Right cardiac atrium (tissue), 5 donors: ENCODE measurements around the gene KAZN. TPM values are rescaled to one million over a fixed set of nuclear protein-coding genes. Genes with fewer than 3 reads are reported as not detected.
A peak's percentile ranks its signal among the peaks of the same experiment; 100 is the strongest.
"Not testable (repeated sequence)": the region's sequence is repeated elsewhere in the genome, so short reads cannot be mapped to it uniquely, and the experiment has no call there.

Source experiments
- ATAC-seq, 2 donors: fragments of 200-7000 bp; cut with Tn5 transposase; one replicate each; pipeline versions ENCODE4 v1.8.0 to v1.9.1; 2020; ENCODE audit warnings: moderate library complexity in 2 of 2, mild to moderate bottlenecking in 1 of 2
- DNase-seq, 3 donors: peaks; one replicate each; pipeline ENCODE4 v3.0.0-alpha.2; 2020
- H3K27ac ChIP-seq: one replicate; pipeline ENCODE4 v1.5.1; 2013; ENCODE audit warnings: mild to moderate bottlenecking, low read length, control low read depth, moderate library complexity
- H3K27me3 ChIP-seq: one replicate; pipeline ENCODE4 v1.6.1; 2013; ENCODE audit not compliant: control insufficient read depth, insufficient read depth
- H3K4me1 ChIP-seq: one replicate; pipeline ENCODE4 v1.6.1; 2013; ENCODE audit warnings: low read length; ENCODE audit not compliant: control insufficient read depth, insufficient read depth
- H3K4me3 ChIP-seq: one replicate; pipeline ENCODE4 v1.5.1; 2013; ENCODE audit warnings: low read length, control low read depth
- H3K9me3 ChIP-seq: one replicate; pipeline ENCODE4 v1.6.1; 2013; ENCODE audit warnings: low read length; ENCODE audit not compliant: control insufficient read depth
- WGBS: extraction: QIAGEN DNeasy Blood & Tissue Kit; methylation state at CpG from one replicate; pipeline ENCODE4 v1.1.7; 2013; 5-methylcytosine and 5-hydroxymethylcytosine counted together
- intact Hi-C, 4 donors: fragments of 100-400 bp; cut with DNase I; formaldehyde crosslinking; loops; one replicate each; pipeline versions ENCODE4 v1.11.0 to v1.14.0; 2022 to 2023
- polyA plus RNA-seq: library from polyadenylated mRNA; stranded (reverse); fragments of 200-250 nt; gene quantifications from one replicate; pipeline ENCODE4 v1.2.3, GENCODE V29; 2013
- total RNA-seq, 4 donors: library from RNA; stranded (reverse); fragmentation: NEBNext Ultra II Directional; extraction: Animal tissue kit (Norgen Biotek cat#: 25700); gene quantifications; one replicate each; pipeline ENCODE4 v1.2.1, GENCODE V29; 2021
- donor health status: healthy with polysubstance abuse.
- donor health status: DM: no; HTN: yes; CAD: no.
- donor health status: DM: no; HTN: no; CAD: no.
- donor health status: DM: no; HTN: yes; CAD: no; lungs with severe emphysema.
- donor health status: DM: yes; HTN: yes; CAD: no.

Gene KAZN
- total and polyA plus RNA-seq, 5 donors: 3.7 to 14.9 (median 12.7) TPM

DNA sequence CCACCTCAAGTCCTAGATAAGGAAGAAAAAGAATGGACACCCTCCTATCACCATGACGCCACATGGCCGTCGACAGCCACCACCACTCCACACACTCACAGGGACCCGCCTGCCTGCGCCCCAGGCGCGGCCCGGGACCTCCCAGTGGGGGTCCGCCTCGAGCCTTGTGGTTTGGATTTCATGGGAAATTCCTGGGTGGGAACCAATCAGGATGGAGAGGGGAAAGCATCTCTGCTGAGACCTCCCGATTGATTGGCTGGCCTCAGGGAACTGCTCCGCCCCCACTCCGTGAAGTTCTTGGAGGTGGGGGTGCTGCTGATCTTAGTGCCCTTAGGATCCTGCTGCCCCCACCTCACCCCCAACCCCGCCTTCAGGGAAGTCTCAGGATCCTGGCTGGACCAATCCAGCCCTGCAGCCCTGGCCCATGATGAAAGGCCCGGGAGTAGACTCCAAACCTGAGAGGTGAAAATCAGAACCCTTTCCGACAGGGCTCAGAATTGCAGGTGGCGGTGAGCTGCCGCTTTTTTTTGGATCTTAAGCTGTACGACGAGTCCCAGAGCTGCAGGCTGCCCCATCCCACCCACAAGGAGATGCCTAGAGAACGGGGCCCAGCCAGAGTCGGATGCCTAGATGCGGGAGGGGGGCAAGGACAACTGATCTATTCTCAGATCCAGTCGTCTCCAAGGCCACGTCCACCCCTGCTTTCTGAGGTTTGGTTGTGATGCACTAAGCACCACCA, 526.0 kb downstream of the KAZN start:
- H3K4me3 ChIP-seq: no peak overlapping the region
- DNase-seq (no peak), ATAC-seq (peak in 1 of 2 donors; percentile 10)
- no peaks in the 10 kb centered on the region for H3K27me3 ChIP-seq
- H3K4me1 ChIP-seq: no peaks in the 10 kb centered on the region
- no peak overlapping the region for H3K27ac ChIP-seq
- no peaks in the 10 kb centered on the region for H3K9me3 ChIP-seq
- intact Hi-C loops: loop anchor here in 3 of 4 donors (5.0 to 10.0 kb wide), 3 partner anchors 148 to 180 kb away; no protein-coding TSS in a partner anchor
- WGBS: 81% methylated on average over 25 of the region's 25 CpGs

GRCh38 chr1:15125101-15125745, 526.7 kb downstream of the KAZN start:
- 90% methylated on average over 7 of the region's 7 CpGs for WGBS
- H3K4me3 ChIP-seq: no peak overlapping the region
- no peaks in the 10 kb centered on the region for H3K27me3 ChIP-seq
- intact Hi-C loops: loop anchor here in 3 of 4 donors (5.0 to 10.0 kb wide), 3 partner anchors 147 to 180 kb away; no protein-coding TSS in a partner anchor
- no peaks in the 10 kb centered on the region for H3K9me3 ChIP-seq
- no peaks in the 10 kb centered on the region for H3K4me1 ChIP-seq
- no peak overlapping the region for H3K27ac ChIP-seq
- DNase-seq: no peak
- no peak for ATAC-seq

- WGBS: 73% methylated on average over 6 of the region's 6 CpGs
- intact Hi-C loops: loop anchor here (2.0 to 10.0 kb wide), 4 partner anchors 144 to 177 kb away; no protein-coding TSS in a partner anchor
- Histone ChIP-seq H3K27ac (no peak overlapping the region), H3K9me3 (no peaks in the 10 kb centered on the region), H3K4me3 (no peak overlapping the region), H3K4me1 (no peaks in the 10 kb centered on the region), H3K27me3 (no peaks in the 10 kb centered on the region)
- DNase-seq (no peak), ATAC-seq (no peak)
Measured at GRCh38 chr1:15128077-15128476, 529.6 kb downstream of the KAZN start.

GRCh38 chr1:15128520-15129313, 530.2 kb downstream of the KAZN start:
- ATAC-seq: peak; percentile 85 to 92
- 42% methylated on average over 18 of the region's 18 CpGs for WGBS

GRCh38 chr1:15129944-15130343, 531.5 kb downstream of the KAZN start:
- 82% methylated on average over 4 of the region's 4 CpGs for WGBS
- no peak for ATAC-seq
- intact Hi-C loops: loop anchor here (2.0 to 10.0 kb wide), 4 partner anchors 142 to 175 kb away; no protein-coding TSS in a partner anchor
- no peak for DNase-seq
- Histone ChIP-seq H3K27me3 (no peaks in the 10 kb centered on the region), H3K4me3 (no peak overlapping the region), H3K4me1 (no peaks in the 10 kb centered on the region), H3K9me3 (no peaks in the 10 kb centered on the region), H3K27ac (no peak overlapping the region)

More at GRCh38 chr1:15128520-15129313, 530.2 kb downstream of the KAZN start:
- intact Hi-C loops: loop anchor here (2.0 to 10.0 kb wide), 4 partner anchors 144 to 176 kb away; no protein-coding TSS in a partner anchor
- no peaks in the 10 kb centered on the region for H3K27me3 ChIP-seq
- no peaks in the 10 kb centered on the region for H3K4me1 ChIP-seq
- no peaks in the 10 kb centered on the region for H3K9me3 ChIP-seq
- no peak overlapping the region for H3K4me3 ChIP-seq
- no peak overlapping the region for H3K27ac ChIP-seq
- DNase-seq: peak; percentile 44 to 86 (median 80)

DNA sequence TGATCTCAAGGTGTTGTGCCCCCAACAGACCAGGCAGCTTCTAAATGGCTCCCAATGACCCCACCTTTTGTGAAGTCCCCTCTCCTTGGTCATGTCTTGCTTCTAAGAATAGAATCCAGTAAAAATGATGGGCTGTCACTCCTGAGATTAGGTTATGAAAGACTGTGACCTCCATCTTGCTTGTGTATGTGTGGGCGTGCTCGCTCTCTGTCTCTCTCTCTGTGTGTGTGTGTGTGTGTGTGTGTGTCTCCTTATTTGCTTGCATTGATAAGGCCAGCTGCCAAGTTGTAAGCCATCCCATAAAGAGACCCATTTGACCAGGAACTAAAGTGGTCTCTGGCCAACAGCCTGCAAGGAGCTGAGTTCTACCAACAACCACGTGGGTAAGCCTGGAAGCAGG, 532.1 kb downstream of the KAZN start:
- no peaks in the 10 kb centered on the region for H3K27me3 ChIP-seq
- no peaks in the 10 kb centered on the region for H3K4me1 ChIP-seq
- H3K27ac ChIP-seq: no peak overlapping the region
- H3K4me3 ChIP-seq: no peak overlapping the region
- 87% methylated on average over 3 of the region's 3 CpGs for WGBS
- intact Hi-C loops: loop anchor here in 1 of 4 donors (5.0 kb wide), 1 partner anchor 142 kb away; no protein-coding TSS in a partner anchor
- no peaks in the 10 kb centered on the region for H3K9me3 ChIP-seq
- DNase-seq (no peak), ATAC-seq (no peak)

GRCh38 chr1:15132965-15133364, 534.5 kb downstream of the KAZN start:
- Histone ChIP-seq H3K4me1 (no peaks in the 10 kb centered on the region), H3K9me3 (no peaks in the 10 kb centered on the region), H3K27ac (no peak overlapping the region), H3K27me3 (no peaks in the 10 kb centered on the region), H3K4me3 (no peak overlapping the region)
- 85% methylated on average over 2 of the region's 2 CpGs for WGBS
- intact Hi-C loops: loop anchor here in 1 of 4 donors (5.0 kb wide), 1 partner anchor 139 kb away; no protein-coding TSS in a partner anchor
- ATAC-seq (no peak), DNase-seq (no peak)

- no peak overlapping the region for H3K27ac ChIP-seq
- WGBS: 86% methylated on average over 2 of the region's 2 CpGs
Measured at GRCh38 chr1:15134285-15134684, 535.8 kb downstream of the KAZN start.

DNA sequence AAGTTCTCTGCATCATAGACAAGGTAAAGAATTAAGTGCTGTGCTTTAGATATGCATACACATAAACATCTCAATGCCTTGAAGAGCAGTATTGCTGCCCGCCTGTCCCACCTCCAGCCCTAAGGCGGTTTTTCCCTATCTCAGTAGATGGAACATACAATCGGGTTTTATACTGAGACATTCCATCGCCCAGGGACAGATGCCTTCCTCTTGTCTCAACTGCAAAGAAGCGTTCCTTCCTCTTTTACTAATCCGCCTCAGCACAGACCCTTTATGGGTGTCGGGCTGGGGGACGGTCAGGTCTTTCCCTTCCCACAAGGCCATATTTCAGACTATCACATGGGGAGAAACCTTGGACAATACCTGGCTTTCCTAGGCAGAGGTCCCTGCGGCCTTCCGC, 537.1 kb downstream of the KAZN start:
- ATAC-seq, intact Hi-C loops: not testable (repeated sequence)
- WGBS: 80% methylated on average over 10 of the region's 10 CpGs

More at GRCh38 chr1:15134285-15134684, 535.8 kb downstream of the KAZN start:
- DNase-seq: no peak
- no peaks in the 10 kb centered on the region for H3K9me3 ChIP-seq
- no peak overlapping the region for H3K4me3 ChIP-seq
- H3K4me1 ChIP-seq: no peaks in the 10 kb centered on the region
- intact Hi-C loops: loop anchor here in 1 of 4 donors (5.0 kb wide), 1 partner anchor 138 kb away; no protein-coding TSS in a partner anchor
- no peak for ATAC-seq
- H3K27me3 ChIP-seq: no peaks in the 10 kb centered on the region

DNA sequence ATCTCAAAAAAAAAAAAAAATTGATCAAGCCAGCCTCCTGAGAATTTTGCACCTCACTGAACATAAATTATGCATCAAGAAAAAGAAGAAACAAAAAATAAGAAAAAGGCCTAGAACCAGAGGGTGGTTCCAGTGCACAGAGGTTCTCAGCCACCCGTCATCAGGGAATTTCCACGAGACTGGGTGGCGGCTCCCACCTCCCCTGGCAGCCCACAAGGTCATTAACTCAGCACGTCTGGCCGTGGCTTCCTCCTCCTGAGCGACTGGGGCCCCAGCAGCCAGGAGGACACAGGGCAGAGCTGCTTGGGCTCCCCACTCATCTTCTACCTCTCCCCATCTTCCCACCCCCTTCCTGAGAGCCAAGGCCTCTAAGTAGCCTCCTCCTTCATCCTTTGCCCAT, 539.3 kb downstream of the KAZN start:
- no peaks in the 10 kb centered on the region for H3K27me3 ChIP-seq
- DNase-seq (no peak), ATAC-seq (no peak)
- H3K9me3 ChIP-seq: no peaks in the 10 kb centered on the region
- no peak overlapping the region for H3K27ac ChIP-seq
- WGBS: 56% methylated on average over 6 of the region's 6 CpGs
- no peaks in the 10 kb centered on the region for H3K4me1 ChIP-seq
- intact Hi-C loops: no loop called here
- H3K4me3 ChIP-seq: no peak overlapping the region

More for the DNA sequence above, 537.1 kb downstream of the KAZN start:
- not testable (repeated sequence) for H3K27ac ChIP-seq, H3K27me3 ChIP-seq, H3K9me3 ChIP-seq, H3K4me1 ChIP-seq, H3K4me3 ChIP-seq, DNase-seq
